Tibial nerve (tissue), 3 donors: ENCODE data around the gene LIM2.

Experiments used
- CTCF ChIP-seq, 5 experiments: fragments of 200-600 bp in 3 of 5; fragments of 450-650 bp in 2 of 5; sonication (generic) in 3 of 5; IDR thresholded peaks; one replicate each; pipeline ENCODE4 v1.5.1; 2016 to 2019; ENCODE audit warnings: antibody characterized with exemption in 5 of 5, mild to moderate bottlenecking in 3 of 5, moderate library complexity in 2 of 5
- POLR2A ChIP-seq, 2 donors: fragments of 450-650 bp; IDR thresholded peaks; one replicate each; pipeline ENCODE4 v1.6.1; 2017; ENCODE audit warnings: antibody characterized with exemption in 2 of 2, mild to moderate bottlenecking in 2 of 2, moderate library complexity in 2 of 2

DNA sequence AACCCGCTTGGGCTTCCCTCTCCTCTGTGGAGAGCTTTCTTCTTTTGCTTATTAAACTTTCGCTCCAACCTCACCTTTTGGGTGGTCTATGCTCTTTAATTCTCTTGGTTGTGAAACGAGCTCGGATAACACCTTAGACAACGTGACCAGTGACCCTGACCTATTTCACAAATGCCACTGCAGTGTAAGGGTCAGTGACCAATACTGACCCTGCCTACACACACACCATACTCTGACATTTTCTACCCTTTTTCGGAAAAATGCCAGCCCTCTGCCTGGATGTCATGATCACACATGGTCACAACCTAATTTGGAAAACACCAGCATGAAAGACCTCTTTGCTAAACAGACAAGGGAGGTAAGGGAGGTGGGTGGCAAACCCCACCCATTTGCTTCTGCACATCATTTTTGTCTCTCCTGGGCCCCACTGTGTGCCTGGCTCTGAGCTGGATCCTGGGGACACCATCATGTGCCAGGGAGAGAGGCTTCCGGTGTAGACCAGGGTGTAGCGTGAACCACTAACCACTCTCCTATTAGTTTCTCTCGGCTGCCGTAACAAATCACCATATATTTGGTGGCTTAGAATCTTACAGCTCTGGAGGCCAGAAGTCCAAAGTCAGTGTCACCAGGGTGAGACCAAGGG is 31.5 kb downstream of the LIM2 start:
- TF ChIP-seq CTCF (IDR thresholded peaks at IDR 0.05) (no peak), POLR2A (IDR thresholded peaks at IDR 0.05) (no peak)
